Thyroid gland (tissue), 4 donors: ENCODE measurements around the gene WDR46. TPM values are rescaled to one million over a fixed set of nuclear protein-coding genes. Genes with fewer than 3 reads are reported as not detected.

Experiments
- DNase-seq, 2 donors: peaks; one replicate each; pipeline ENCODE4 v3.0.0-alpha.2; 2019
- H3K27ac ChIP-seq, 3 donors: fragments of 200-600 bp; sonication (generic); 1 replicate in 2 of 3; 2 replicates in 1 of 3; pipeline ENCODE4 v1.5.1; 2016 to 2019; ENCODE audit warnings: mild to moderate bottlenecking in 1 of 3, moderate library complexity in 1 of 3
- H3K27me3 ChIP-seq: fragments of 200-600 bp; sonication (generic); one replicate; pipeline ENCODE4 v1.5.1; 2019
- H3K36me3 ChIP-seq, 2 donors: fragments of 200-600 bp; sonication (generic); one replicate each; pipeline ENCODE4 v1.5.1; 2016 to 2019
- H3K4me1 ChIP-seq, 2 donors: fragments of 200-600 bp; sonication (generic); one replicate each; pipeline ENCODE4 v1.5.1; 2017 to 2019
- H3K4me3 ChIP-seq, 3 donors: fragments of 200-600 bp; sonication (generic); replicated peaks in 1 of 3; 1 replicate in 2 of 3; 2 replicates in 1 of 3; pipeline ENCODE4 v1.5.1; 2016; ENCODE audit warnings: mild to moderate bottlenecking in 1 of 3
- H3K9me3 ChIP-seq: fragments of 200-600 bp; sonication (generic); one replicate; pipeline ENCODE4 v1.5.1; 2017
- POLR2A ChIP-seq, 2 donors: fragments of 450-650 bp; IDR thresholded peaks; one replicate each; pipeline ENCODE4 v1.6.1; 2017; ENCODE audit warnings: antibody characterized with exemption in 2 of 2, mild to moderate bottlenecking in 2 of 2, moderate library complexity in 1 of 2
- WGBS, 2 donors: methylation state at CpG; one replicate each; pipeline ENCODE4 v1.1.5; 2017; 5-methylcytosine and 5-hydroxymethylcytosine counted together
- intact Hi-C: fragments of 100-400 bp; cut with DNase I; formaldehyde crosslinking; loops from one replicate; pipeline ENCODE4 v1.15.1; 2023
- total RNA-seq, 4 donors: library from RNA; depleted of rRNA; stranded (reverse); fragments of >200 nt; gene quantifications; one replicate each; pipeline ENCODE4 v1.2.3, GENCODE V29; 2016
- TF ChIP-seq, protein P1 (sequence below), 6 experiments: fragments of 200-600 bp in 3 of 6; fragments of 450-650 bp in 3 of 6; sonication (generic) in 3 of 6; IDR thresholded peaks; one replicate each; pipeline ENCODE4 v1.5.1; 2016 to 2019; ENCODE audit warnings: antibody characterized with exemption in 6 of 6, mild to moderate bottlenecking in 2 of 6, inconsistent platforms in 1 of 6, moderate library complexity in 1 of 6

The WDR46 gene
- total RNA-seq, 4 donors from 2014 or later, result 25.8 to 63.9 (median 45.2) TPM

DNA sequence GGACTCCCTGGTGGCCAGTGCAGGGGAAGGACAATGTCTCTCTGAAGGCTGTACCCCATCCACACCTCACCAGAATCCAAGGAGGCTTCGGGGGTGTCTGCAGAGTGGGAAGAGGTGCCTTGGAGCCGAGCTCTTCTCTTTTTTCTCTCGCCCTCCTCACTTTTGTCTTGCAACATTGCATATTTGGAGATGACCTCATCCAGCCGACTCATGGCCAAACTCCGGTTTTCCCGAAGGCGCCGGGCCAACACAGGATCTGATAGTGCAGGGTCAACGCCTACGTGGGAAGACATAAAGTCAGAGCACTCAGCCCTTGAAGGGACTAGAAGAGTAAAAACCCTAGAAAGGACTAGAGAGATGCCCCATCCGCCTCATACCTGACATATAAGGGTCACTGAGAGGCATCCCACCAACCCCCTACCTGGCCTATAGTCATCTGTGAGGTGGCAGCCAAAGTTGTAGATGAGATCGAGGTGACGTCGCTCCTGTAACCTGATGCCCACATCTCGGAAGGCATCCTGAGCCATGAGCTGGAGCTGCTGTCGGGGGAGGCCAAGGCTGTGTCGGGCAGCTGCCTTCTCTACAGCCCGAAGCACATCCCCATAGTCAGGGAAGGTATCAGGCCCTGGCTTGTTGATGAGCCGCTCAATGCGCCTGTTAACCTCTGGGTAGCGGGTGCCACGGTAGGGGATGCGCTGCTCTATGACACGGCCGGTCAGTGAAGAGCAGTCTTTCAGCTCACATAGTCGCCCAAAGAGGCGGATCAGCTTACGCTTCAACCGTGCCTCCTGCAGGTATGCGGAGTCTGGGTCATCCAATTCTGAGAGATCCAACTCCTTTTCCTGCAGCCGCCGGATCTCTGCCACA lies 31.5 kb upstream of the WDR46 start:
- peaks cover 24 to 50% of the 10 kb centered on the region in 2 donors for H3K4me1 ChIP-seq
- intact Hi-C loops, result no loop called here
- H3K27me3 ChIP-seq, result no peaks in the 10 kb centered on the region
- H3K9me3 ChIP-seq, result no peaks in the 10 kb centered on the region
- H3K36me3 ChIP-seq, result peaks cover 19 to 26% of the 10 kb centered on the region in 2 donors
- H3K27ac ChIP-seq, result no peak overlapping the region
- TF ChIP-seq, protein P1, sequence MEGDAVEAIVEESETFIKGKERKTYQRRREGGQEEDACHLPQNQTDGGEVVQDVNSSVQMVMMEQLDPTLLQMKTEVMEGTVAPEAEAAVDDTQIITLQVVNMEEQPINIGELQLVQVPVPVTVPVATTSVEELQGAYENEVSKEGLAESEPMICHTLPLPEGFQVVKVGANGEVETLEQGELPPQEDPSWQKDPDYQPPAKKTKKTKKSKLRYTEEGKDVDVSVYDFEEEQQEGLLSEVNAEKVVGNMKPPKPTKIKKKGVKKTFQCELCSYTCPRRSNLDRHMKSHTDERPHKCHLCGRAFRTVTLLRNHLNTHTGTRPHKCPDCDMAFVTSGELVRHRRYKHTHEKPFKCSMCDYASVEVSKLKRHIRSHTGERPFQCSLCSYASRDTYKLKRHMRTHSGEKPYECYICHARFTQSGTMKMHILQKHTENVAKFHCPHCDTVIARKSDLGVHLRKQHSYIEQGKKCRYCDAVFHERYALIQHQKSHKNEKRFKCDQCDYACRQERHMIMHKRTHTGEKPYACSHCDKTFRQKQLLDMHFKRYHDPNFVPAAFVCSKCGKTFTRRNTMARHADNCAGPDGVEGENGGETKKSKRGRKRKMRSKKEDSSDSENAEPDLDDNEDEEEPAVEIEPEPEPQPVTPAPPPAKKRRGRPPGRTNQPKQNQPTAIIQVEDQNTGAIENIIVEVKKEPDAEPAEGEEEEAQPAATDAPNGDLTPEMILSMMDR (IDR thresholded peaks at IDR 0.05), result no peak
- TF ChIP-seq POLR2A (IDR thresholded peaks at IDR 0.05), result no peak
- no peak overlapping the region for H3K4me3 ChIP-seq
- DNase-seq, result no peak
- 79 to 84% methylated on average over 20 to 27 of the region's 32 CpGs for WGBS, 2 donors

DNA sequence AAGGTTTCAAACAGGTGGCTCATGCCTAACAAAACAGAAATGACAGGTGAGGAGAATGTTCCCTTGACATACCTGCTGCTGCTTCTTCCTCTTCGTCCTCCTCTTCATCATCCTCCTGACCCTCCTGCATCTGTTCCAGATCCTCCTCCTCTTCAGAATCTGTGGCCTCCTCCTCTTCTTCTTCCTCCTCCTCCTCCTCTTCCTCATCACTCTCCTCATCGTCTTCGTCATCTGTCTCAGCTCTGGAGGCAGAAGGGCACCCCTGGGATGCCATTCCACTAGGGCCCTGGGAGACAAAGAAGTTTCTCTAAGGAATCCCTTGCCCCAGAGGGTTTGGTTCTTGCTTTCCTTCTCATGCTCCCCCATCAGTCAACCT lies 30.9 kb upstream of the WDR46 start:
- peaks cover 28 to 56% of the 10 kb centered on the region in 2 donors for H3K4me1 ChIP-seq
- peaks cover 19 to 26% of the 10 kb centered on the region in 2 donors for H3K36me3 ChIP-seq
- no peak overlapping the region for H3K27ac ChIP-seq
- 88 to 96% methylated on average over 3 of the region's 3 CpGs for WGBS, 2 donors
- no peak overlapping the region for H3K4me3 ChIP-seq
- intact Hi-C loops, result no loop called here
- H3K27me3 ChIP-seq, result no peaks in the 10 kb centered on the region
- TF ChIP-seq, protein P1 (IDR thresholded peaks at IDR 0.05), result no peak
- TF ChIP-seq POLR2A (IDR thresholded peaks at IDR 0.05), result no peak
- no peak for DNase-seq
- no peaks in the 10 kb centered on the region for H3K9me3 ChIP-seq

DNA sequence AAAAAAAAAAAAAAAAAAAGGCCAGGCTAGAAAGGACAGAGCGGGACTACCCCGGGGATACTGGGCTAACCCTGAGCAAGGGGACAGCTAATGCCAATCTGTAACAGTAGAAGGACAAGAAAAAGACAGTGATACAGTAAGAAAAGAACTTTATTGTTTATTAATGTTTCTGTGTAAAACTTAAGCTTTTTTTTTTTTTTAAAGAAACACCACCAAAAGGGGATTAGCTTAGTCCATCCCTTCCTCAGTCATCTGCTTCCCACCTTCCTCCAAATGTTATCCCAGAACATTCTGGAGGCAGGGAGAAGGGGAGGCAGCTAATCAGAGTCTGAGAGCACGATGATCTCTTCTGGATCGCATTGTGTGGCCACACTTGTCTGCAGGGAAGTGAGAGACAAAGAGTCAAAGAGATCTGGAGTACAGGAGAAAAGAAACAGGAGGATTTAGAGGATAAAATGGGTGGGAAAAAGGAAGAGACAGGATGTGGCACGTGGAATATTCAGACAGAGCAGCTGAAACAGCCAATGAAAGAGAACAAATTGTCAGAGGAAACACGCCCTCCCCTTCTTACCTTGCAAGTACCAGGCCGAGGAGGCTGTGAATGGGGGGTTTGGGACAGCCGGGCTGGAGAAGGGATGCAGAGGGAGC lies 29.5 kb upstream of the WDR46 start:
- Histone ChIP-seq H3K27me3 (no peaks in the 10 kb centered on the region), H3K27ac (peak overlapping the region; percentile 83 to 87 (median 85)), H3K36me3 (peaks cover 19 to 26% of the 10 kb centered on the region in 2 donors), H3K4me1 (peaks cover 26 to 55% of the 10 kb centered on the region in 2 donors), H3K9me3 (no peaks in the 10 kb centered on the region), H3K4me3 (peak overlapping the region in 1 of 3 donors; percentile 38)
- no peak for DNase-seq
- no peak for TF ChIP-seq POLR2A (IDR thresholded peaks at IDR 0.05)
- TF ChIP-seq, protein P1 (IDR thresholded peaks at IDR 0.05), result no peak
- intact Hi-C loops, result no loop called here
- WGBS, 2 donors, result 70 to 72% methylated on average over 8 of the region's 8 CpGs

DNA sequence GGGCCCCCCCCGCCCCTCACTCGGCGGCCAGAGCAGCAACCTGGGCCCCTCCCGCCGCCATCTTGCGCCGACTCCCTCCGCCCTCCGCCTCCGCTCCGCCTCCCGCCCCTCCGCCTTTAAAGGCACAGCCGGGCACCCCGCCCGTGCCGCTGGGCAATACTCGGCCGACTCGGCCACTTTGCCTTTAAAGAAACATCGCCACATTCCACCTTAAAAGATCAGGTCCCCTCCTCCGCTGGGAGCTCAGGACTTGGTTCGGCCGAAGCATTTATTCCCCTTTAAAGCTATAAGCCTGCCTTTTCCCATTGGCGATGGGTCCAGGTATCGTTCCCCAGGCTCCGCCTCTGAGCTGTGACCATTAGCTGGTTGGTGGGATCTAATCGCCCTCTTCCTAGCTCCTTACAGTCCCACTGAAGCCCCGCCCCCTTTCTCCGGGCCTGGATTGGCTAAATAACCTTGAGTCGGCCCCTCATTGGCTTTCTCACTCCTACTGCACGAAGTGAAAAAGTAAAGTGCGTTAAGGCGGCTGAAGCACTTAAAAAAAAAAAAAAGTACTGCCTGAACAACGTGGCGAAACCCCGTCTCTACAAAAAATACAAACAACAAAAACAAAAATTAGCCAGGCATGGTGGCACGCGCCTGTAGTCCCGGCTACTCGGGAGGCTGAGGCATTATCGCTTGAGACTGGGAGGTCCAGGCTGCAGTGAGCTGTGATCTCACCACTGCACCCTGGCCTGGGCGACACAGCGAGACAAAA lies 28.8 kb upstream of the WDR46 start, which contains the start of gene ZBTB22:
Gene ZBTB22, minus strand, starts transcription at position 76 of the 757 bp plus-strand sequence. CDS start 828 bp downstream, outside the sequence.
- Histone ChIP-seq H3K4me3 (peak within 1 kb of the TSS in 2 of 3 donors; percentile 37 to 38), H3K27ac (peak within 1 kb of the TSS; percentile 83 to 87 (median 85)), H3K27me3 (no peaks in the 10 kb centered on the region), H3K36me3 (peaks cover 19 to 26% of the 10 kb centered on the region in 2 donors), H3K9me3 (no peaks in the 10 kb centered on the region), H3K4me1 (peaks cover 25 to 55% of the 10 kb centered on the region in 2 donors)
- intact Hi-C loops, result no loop called here
- 2 to 6% methylated on average over 20 to 35 of the region's 44 CpGs for WGBS, 2 donors
- DNase-seq, result peak; percentile 100
- no peak for TF ChIP-seq POLR2A (IDR thresholded peaks at IDR 0.05)
- TF ChIP-seq, protein P1 (IDR thresholded peaks at IDR 0.05), result peak in 1 of 6 experiments; percentile 43
